PC-9 (cell line): ENCODE results near the gene GLS2. TPM values are rescaled to one million over a fixed set of nuclear protein-coding genes. Genes with fewer than 3 reads are reported as not detected.

ENCODE experiments used
- BruUV-seq: library from RNA; stranded (reverse); fragments of 400-500 nt; replicated peaks from 2 replicates; lab custom pipeline; 2021; lab: Mats Ljungman, UMichigan
- CTCF ChIA-PET: fragments of 300-600 bp; sonication (Branson Sonifier 250); formaldehyde crosslinking; loops from one replicate; lab custom pipeline; 2022; ENCODE audit warnings: antibody characterized with exemption; lab: Charles Lee
- POLR2A ChIA-PET: fragments of 300-600 bp; sonication (Branson Sonifier 250); formaldehyde crosslinking; loops from one replicate; lab custom pipeline; 2022; ENCODE audit warnings: antibody characterized with exemption; ENCODE audit not compliant: unreplicated experiment; lab: Charles Lee
- DNase-seq, 2 experiments: peaks; one replicate each; pipeline versions ENCODE4 v3.0.0 to v3.0.0-alpha.2; 2015 to 2022; ENCODE audit warnings: mixed read lengths in 1 of 2
- H2AFZ ChIP-seq: fragments of 200-600 bp; sonication (generic); 2 replicates; pipeline ENCODE4 v1.8.1; 2017; ENCODE audit warnings: antibody characterized with exemption
- H3F3A ChIP-seq: fragments of 200-600 bp; sonication (generic); 2 replicates; pipeline ENCODE4 v1.8.1; 2017; ENCODE audit warnings: antibody characterized with exemption, mild to moderate bottlenecking, low read depth; ENCODE audit not compliant: insufficient read depth
- H3K27ac ChIP-seq: fragments of 200-600 bp; sonication (generic); 2 replicates; pipeline ENCODE4 v1.6.1; 2016; ENCODE audit warnings: mixed run types
- H3K27me3 ChIP-seq: fragments of 200-600 bp; sonication (generic); 2 replicates; pipeline ENCODE4 v1.6.1; 2016; ENCODE audit warnings: low read depth, mixed run types; ENCODE audit not compliant: insufficient read depth
- H3K36me3 ChIP-seq: fragments of 200-600 bp; sonication (generic); 2 replicates; pipeline ENCODE4 v1.6.1; 2016; ENCODE audit warnings: low read depth, mixed run types
- H3K4me1 ChIP-seq: fragments of 200-600 bp; sonication (generic); replicated peaks from 2 replicates; pipeline ENCODE4 v1.6.1; 2016; ENCODE audit warnings: mixed run types; ENCODE audit not compliant: insufficient read depth
- H3K4me2 ChIP-seq: fragments of 200-600 bp; sonication (generic); 2 replicates; pipeline ENCODE4 v1.6.1; 2017; ENCODE audit warnings: mixed run types
- H3K4me3 ChIP-seq: fragments of 200-600 bp; sonication (generic); 2 replicates; pipeline ENCODE4 v1.6.1; 2016; ENCODE audit warnings: mixed run types
- H3K79me2 ChIP-seq: fragments of 200-600 bp; sonication (generic); 2 replicates; pipeline ENCODE4 v1.6.1; 2017; ENCODE audit warnings: low read depth, mixed run types
- H3K9me2 ChIP-seq: fragments of 200-600 bp; sonication (generic); 2 replicates; pipeline ENCODE4 v1.8.1; 2017; ENCODE audit warnings: mild to moderate bottlenecking; ENCODE audit not compliant: insufficient read depth
- H3K9me3 ChIP-seq: fragments of 200-600 bp; sonication (generic); 2 replicates; pipeline ENCODE4 v1.8.1; 2016; ENCODE audit warnings: low read depth; ENCODE audit not compliant: insufficient read depth
- H4K20me1 ChIP-seq: fragments of 200-600 bp; sonication (generic); 2 replicates; pipeline ENCODE4 v1.8.1; 2017; ENCODE audit not compliant: insufficient read depth
- EZH2 ChIP-seq: fragments of 200-600 bp; sonication (generic); IDR thresholded peaks from 2 replicates; pipeline ENCODE4 v1.8.0; 2017; ENCODE audit warnings: antibody characterized with exemption, low read depth
- intact Hi-C: fragments of 100-400 bp; cut with micrococcal nuclease; formaldehyde crosslinking; loops from one replicate; pipeline ENCODE4 v1.10.0; 2022; ENCODE audit not compliant: unreplicated experiment
- total RNA-seq: library from RNA; stranded (reverse); gene quantifications from 2 replicates; pipeline ENCODE4 v1.2.3, GENCODE V29; 2021
- TF ChIP-seq, protein P1 (sequence below): fragments of 200-600 bp; sonication (generic); conservative IDR thresholded peaks from 2 replicates; pipeline ENCODE4 v1.6.1; 2017; ENCODE audit warnings: mixed run types, antibody characterized with exemption, mild to moderate bottlenecking, moderate library complexity

Gene GLS2
- total RNA-seq, 1 experiment from 2014 or later, result 1.3 TPM

DNA sequence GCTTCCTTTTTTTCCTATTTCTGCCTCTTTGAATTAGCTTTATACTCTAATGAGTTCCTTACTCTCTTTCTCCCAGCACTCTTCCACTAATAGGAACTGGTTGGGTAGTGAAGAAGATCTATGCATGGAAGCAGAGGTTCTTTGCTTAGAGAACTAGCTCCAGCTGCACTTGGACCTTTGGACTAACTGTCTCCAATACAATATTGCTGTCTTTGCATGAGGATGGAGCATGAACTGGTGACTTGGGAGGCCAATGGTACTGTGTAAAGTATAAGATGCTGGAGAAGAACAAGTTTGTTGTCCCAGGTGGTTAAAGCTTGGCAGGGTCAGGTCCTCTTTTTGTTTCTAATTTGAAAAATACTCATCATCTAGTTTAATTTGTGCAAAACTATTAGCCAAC is 2.4 kb upstream of the GLS2 start:
- POLR2A ChIA-PET, result interaction anchor here (0.7 kb wide), 1 partner anchor 476 kb away, joined by 13 read pairs; no protein-coding TSS in a partner anchor
- no TSS peak for BruUV-seq
- intact Hi-C loops, result no loop called here

DNA sequence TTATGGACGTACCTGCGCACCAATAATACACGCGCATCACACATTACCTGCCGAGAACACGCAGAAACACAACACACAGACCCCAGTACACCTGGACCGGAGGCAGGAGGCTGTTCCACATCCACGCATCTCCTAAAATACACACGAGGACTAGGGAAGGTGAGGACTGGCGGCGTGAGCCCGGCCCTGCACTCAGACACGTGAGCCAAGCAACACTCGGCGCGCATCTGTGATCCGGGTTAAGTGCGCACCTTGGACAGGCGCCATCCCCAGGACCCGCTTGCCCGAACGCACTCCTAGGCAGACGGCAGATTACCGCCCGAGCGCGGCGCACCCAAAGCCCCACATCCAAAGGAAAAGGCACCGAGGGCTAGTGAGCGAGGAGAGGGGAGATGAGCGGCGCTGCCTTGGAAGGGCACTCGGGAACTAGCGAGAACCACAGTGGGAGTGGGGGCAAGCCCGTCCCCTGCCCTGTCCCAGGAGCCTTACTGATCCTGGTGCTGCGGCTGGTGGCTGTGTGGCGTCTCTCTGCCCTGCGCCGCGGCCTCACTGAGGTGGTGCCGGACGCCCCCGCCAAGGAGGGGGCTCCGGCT is 417 bp downstream of the GLS2 start:
- CTCF ChIA-PET, result interaction anchor here (0.6 kb wide), 1 partner anchor 25 kb away, joined by 3 read pairs; no protein-coding TSS in a partner anchor
- H3K4me2 ChIP-seq, result peak overlapping the region; percentile 79
- no peaks in the 10 kb centered on the region for H3K9me3 ChIP-seq
- peak in 1 of 2 experiments; percentile 25 for DNase-seq
- no peaks in the 10 kb centered on the region for H4K20me1 ChIP-seq
- peaks cover 23% of the 10 kb centered on the region; the same call in 1 of the 2 replicates for H3K27me3 ChIP-seq
- intact Hi-C loops, result no loop called here
- no peaks in the 10 kb centered on the region for H3K9me2 ChIP-seq
- no peaks in the 10 kb centered on the region for H3K36me3 ChIP-seq
- no peaks in the 10 kb centered on the region for H3F3A ChIP-seq
- peak overlapping the region; percentile 81 for H2AFZ ChIP-seq
- BruUV-seq, result no TSS peak
- no peak for TF ChIP-seq EZH2
- TF ChIP-seq, protein P1, sequence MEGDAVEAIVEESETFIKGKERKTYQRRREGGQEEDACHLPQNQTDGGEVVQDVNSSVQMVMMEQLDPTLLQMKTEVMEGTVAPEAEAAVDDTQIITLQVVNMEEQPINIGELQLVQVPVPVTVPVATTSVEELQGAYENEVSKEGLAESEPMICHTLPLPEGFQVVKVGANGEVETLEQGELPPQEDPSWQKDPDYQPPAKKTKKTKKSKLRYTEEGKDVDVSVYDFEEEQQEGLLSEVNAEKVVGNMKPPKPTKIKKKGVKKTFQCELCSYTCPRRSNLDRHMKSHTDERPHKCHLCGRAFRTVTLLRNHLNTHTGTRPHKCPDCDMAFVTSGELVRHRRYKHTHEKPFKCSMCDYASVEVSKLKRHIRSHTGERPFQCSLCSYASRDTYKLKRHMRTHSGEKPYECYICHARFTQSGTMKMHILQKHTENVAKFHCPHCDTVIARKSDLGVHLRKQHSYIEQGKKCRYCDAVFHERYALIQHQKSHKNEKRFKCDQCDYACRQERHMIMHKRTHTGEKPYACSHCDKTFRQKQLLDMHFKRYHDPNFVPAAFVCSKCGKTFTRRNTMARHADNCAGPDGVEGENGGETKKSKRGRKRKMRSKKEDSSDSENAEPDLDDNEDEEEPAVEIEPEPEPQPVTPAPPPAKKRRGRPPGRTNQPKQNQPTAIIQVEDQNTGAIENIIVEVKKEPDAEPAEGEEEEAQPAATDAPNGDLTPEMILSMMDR, result no peak
- POLR2A ChIA-PET, result interaction anchor here (0.6 kb wide), 1 partner anchor 174 kb away, joined by 4 read pairs; no protein-coding TSS in a partner anchor
- H3K4me3 ChIP-seq, result peak overlapping the region; percentile 57; the same call in 1 of the 2 replicates
- H3K4me1 ChIP-seq, result no peaks in the 10 kb centered on the region
- H3K79me2 ChIP-seq, result no peaks in the 10 kb centered on the region
- H3K27ac ChIP-seq, result no peak overlapping the region

More for the DNA sequence above, 2.4 kb upstream of the GLS2 start:
- CTCF ChIA-PET, result no interaction called here
- Histone ChIP-seq H3K4me3 (no peak overlapping the region), H3K27ac (no peak overlapping the region), H3K36me3 (no peaks in the 10 kb centered on the region), H3K4me2 (no peak overlapping the region), H4K20me1 (no peaks in the 10 kb centered on the region), H2AFZ (no peak overlapping the region), H3K9me3 (no peaks in the 10 kb centered on the region), H3K27me3 (peaks cover 24% of the 10 kb centered on the region; the same call in 1 of the 2 replicates), H3K4me1 (no peaks in the 10 kb centered on the region), H3K9me2 (no peaks in the 10 kb centered on the region), H3F3A (no peaks in the 10 kb centered on the region), H3K79me2 (no peaks in the 10 kb centered on the region)
- no peak for DNase-seq
- TF ChIP-seq, protein P1, result no peak
- no peak for TF ChIP-seq EZH2

DNA sequence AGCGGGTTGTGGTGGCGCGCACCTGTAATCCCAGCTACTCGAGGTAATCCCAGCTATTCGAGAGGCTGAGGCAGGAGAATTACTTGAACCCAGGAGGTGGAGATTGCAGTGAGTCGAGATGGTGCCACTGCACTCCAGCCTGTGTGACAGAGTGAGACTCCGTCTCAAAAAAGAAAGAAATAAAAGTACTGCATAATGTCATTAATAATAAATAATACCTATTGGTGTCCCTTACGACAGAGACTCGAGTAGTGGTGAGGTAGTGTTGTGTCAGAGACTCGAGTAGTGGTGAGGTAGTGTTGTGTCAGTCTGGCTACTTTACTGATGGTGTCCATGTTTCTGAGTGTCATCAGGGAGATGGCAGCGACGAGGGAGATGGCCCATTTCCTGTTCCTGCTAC is 1.3 kb downstream of the GLS2 start:
- TF ChIP-seq, protein P1, result no peak
- TF ChIP-seq EZH2, result no peak
- no peaks in the 10 kb centered on the region for H4K20me1 ChIP-seq
- BruUV-seq, result no TSS peak
- no peaks in the 10 kb centered on the region for H3K4me1 ChIP-seq
- no peaks in the 10 kb centered on the region for H3K9me2 ChIP-seq
- no peak for DNase-seq
- intact Hi-C loops, result no loop called here
- no peaks in the 10 kb centered on the region for H3K79me2 ChIP-seq
- H3F3A ChIP-seq, result no peaks in the 10 kb centered on the region
- no peak overlapping the region for H2AFZ ChIP-seq
- no peak overlapping the region for H3K27ac ChIP-seq
- H3K4me2 ChIP-seq, result no peak overlapping the region
- CTCF ChIA-PET, result no interaction called here
- no peaks in the 10 kb centered on the region for H3K9me3 ChIP-seq
- H3K27me3 ChIP-seq, result peaks cover 16% of the 10 kb centered on the region; the same call in 1 of the 2 replicates
- no peaks in the 10 kb centered on the region for H3K36me3 ChIP-seq
- H3K4me3 ChIP-seq, result no peak overlapping the region
- POLR2A ChIA-PET, result no interaction called here
